GM21515 (cell line): ENCODE data around the gene OR5I1.
"Not testable (repeated sequence)": the region's sequence is repeated elsewhere in the genome, so short reads cannot be mapped to it uniquely, and the experiment has no call there.

Experiments used
- ATAC-seq: cut with Tn5 transposase; IDR thresholded peaks from one replicate; pipeline ENCODE4 v1.9.1; 2021; ENCODE audit not compliant: unreplicated experiment

The OR5I1 gene

DNA sequence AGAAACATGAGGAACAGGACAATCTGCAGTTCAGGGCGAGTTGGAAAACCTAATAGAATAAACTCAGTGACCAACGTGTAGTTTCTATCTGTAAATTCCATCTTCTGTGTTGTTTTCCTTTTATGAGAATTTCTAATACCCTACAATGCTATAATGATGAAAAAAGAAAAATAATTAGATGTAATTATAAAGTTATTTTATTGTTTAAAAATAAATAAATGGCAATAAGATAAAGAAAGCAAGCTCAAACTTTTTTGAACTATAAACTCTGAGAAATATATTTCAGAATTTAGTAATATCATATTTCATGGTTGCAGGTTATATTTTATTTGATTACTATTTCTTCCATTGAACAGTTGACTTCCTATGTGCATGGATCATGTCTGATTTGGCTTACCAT lies at the start of gene OR5I1:
OR5I1 (minus strand) TSS at position 101 of the 400 bp plus-strand sequence; CDS start at position 101, 0 bp downstream.
- no peak for ATAC-seq

DNA sequence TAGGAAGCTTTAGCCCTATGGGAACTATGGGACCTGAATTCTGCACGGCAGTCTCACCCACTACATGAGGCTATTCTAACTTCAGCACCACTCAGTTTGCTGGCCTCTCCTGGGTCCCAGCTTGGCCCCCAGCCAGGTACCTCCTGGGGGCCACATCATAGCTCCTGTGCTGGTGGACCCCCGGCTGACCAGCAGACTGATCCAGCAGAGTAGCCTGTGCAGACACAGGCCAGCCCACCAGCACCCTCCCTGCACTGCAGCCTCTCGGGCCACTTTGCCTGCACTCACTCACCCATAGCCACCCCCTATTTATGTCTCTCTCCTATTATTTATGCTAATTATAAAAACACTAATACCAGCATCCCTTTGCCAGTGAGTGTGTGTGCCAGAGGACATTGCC lies 34.7 kb upstream of the OR5I1 start:
- ATAC-seq: no peak

DNA sequence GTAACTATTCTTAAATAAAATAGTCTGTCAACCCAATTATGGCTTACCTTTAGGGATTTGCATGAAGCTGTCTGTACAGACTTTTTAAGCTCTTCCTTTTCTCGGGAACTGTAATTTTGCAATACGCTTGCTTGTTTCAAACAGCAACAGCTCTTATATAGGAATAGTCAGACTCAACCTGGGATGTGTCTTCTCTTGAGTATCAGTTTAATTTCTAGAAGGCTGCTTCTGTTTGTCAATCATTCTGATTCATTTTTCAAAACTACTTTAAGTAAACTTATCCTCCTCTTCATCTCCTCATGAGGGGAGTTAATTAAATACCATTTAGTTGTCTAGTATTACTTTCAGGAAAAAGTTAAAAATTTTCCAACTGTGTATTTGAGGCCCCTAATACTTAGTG lies 33.6 kb upstream of the OR5I1 start, which contains the start of gene OR10AG1:
OR10AG1 (minus strand) TSS at position 101 of the 400 bp plus-strand sequence; CDS start at position 63, 38 bp downstream.
- no peak for ATAC-seq

GRCh38 chr11:55967914-55968313 lies 31.7 kb upstream of the OR5I1 start:
- ATAC-seq: no peak

- no peak for ATAC-seq
Measured at GRCh38 chr11:55966391-55966790, 30.2 kb upstream of the OR5I1 start.

DNA sequence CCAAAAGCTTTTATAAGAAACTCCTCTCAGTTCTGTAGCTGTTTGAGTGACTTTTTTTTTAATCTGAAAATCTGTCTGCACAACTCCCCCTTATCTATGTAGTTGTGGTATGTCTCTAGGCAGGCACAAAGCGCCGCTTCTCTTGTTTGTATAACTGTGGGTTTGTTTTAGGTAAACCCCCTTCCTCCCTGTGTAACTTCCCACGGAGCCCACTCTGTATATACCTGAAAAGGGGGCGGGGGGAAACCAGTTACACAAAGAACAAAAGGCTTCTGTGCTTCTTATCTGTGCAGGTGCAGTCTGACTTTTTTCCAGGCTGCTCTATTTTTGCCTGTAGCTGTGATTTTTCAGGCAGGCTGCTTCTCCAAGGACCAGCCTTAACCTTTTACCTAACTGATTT lies 20.3 kb upstream of the OR5I1 start:
- no peak for ATAC-seq

- no peak for ATAC-seq
Measured at GRCh38 chr11:55949330-55949729, 13.1 kb upstream of the OR5I1 start.

- ATAC-seq: no peak
Measured at GRCh38 chr11:55942785-55943392, 6.7 kb upstream of the OR5I1 start.

GRCh38 chr11:55920537-55920936 lies 15.7 kb downstream of the OR5I1 start:
- ATAC-seq: no peak

- ATAC-seq: no peak
Measured at GRCh38 chr11:55914482-55914881, 21.7 kb downstream of the OR5I1 start, which contains the start of gene OR5W2. TSS of gene OR5W2 (minus strand) at chr11:55914582. CDS start at chr11:55914582, 0 bp downstream.

GRCh38 chr11:55902308-55902707 lies 33.9 kb downstream of the OR5I1 start:
- ATAC-seq: no peak

- no peak for ATAC-seq
Measured at GRCh38 chr11:55895216-55895615, 41.0 kb downstream of the OR5I1 start.

- not testable (repeated sequence) for ATAC-seq
Measured at GRCh38 chr11:55885481-55885880, 50.7 kb downstream of the OR5I1 start.
